Urinary bladder (tissue), 4 donors: Measurements from ENCODE around the gene PAX8. TPM values are rescaled to one million over a fixed set of nuclear protein-coding genes. Genes with fewer than 3 reads are reported as not detected.

Experiments used
- DNase-seq: peaks from one replicate; pipeline ENCODE4 v3.0.0-alpha.2; 2015; ENCODE audit errors: extremely low spot score
- H3K27ac ChIP-seq: one replicate; pipeline ENCODE4 v1.5.1; 2013; ENCODE audit warnings: low read depth, mild to moderate bottlenecking, moderate library complexity
- H3K36me3 ChIP-seq: one replicate; pipeline ENCODE4 v1.6.1; 2013; ENCODE audit warnings: mild to moderate bottlenecking, moderate library complexity; ENCODE audit not compliant: insufficient read depth
- H3K4me1 ChIP-seq: one replicate; pipeline ENCODE4 v1.6.1; 2013; ENCODE audit warnings: mild to moderate bottlenecking, moderate library complexity; ENCODE audit not compliant: insufficient read depth
- H3K4me3 ChIP-seq: one replicate; pipeline ENCODE4 v1.5.1; 2013; ENCODE audit warnings: low read depth, low read length
- WGBS: extraction: QIAGEN DNeasy Blood & Tissue Kit; methylation state at CpG from one replicate; pipeline ENCODE4 v1.1.7; 2013; 5-methylcytosine and 5-hydroxymethylcytosine counted together
- polyA plus RNA-seq: library from polyadenylated mRNA; stranded (reverse); fragments of 200-250 nt; gene quantifications from one replicate; pipeline ENCODE4 v1.2.3, GENCODE V29; 2013
- total RNA-seq: library from RNA; depleted of rRNA; stranded (reverse); fragments of >200 nt; gene quantifications from one replicate; pipeline ENCODE4 v1.2.3, GENCODE V29; 2014
- donor health status: healthy with polysubstance abuse.
- donor health status: healthy.

The PAX8 gene
- total and polyA plus RNA-seq, 2 donors = 0.19 to 0.26 TPM

DNA sequence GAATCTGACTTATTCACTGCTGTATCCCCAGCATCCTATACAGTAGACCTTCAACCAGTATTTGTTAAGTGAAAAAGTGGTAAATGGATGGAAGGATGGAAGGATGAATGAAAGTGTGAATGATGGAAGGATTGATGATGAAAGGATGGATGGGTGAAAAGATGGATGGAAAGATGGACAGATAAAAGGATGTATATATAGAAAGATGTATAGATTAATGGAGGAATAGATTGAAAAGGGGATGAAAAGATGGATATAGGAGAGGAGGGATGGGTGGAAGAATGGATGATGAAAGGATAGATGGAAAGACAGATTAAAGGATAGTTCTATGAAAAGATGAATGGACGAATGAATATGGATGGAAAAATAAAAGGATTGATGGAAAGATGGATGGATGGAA lies 54.9 kb downstream of the PAX8 start:
- 91% methylated on average over 1 of the region's 1 CpG for WGBS
- Histone ChIP-seq H3K4me3 (no peak overlapping the region), H3K36me3 (no peaks in the 10 kb centered on the region), H3K4me1 (peaks cover 1% of the 10 kb centered on the region), H3K27ac (no peak overlapping the region)
- DNase-seq = no peak

DNA sequence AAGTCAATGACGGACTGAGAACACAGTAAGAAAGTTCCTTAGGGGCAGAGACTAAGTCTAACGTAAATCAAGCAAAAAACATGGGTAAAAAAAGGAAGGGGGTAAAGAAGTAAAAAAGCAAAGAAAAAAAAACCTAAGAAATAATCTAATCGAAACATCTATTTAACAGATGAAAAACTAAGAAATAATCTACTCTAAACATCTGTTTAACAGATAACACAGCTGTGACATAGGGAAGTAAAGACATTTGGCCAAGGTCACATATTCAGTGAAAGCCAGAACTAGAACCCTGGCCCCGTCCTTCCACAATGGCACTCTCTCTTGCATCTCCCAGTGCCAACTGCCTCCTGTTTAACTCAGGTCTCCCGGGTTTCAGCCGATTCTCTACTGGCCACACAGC lies 56.9 kb downstream of the PAX8 start:
- whole genome bisulfite sequencing = 78% methylated on average over 6 of the region's 6 CpGs
- DNase-seq = no peak
- no peak overlapping the region for H3K27ac ChIP-seq
- no peak overlapping the region for H3K4me3 ChIP-seq
- H3K4me1 ChIP-seq = peaks cover 1% of the 10 kb centered on the region
- H3K36me3 ChIP-seq = no peaks in the 10 kb centered on the region

GRCh38 chr2:113220970-113221708 lies 57.6 kb downstream of the PAX8 start:
- no peaks in the 10 kb centered on the region for H3K36me3 ChIP-seq
- peaks cover 1% of the 10 kb centered on the region for H3K4me1 ChIP-seq
- DNase-seq = no peak
- no peak overlapping the region for H3K4me3 ChIP-seq
- H3K27ac ChIP-seq = no peak overlapping the region
- 85% methylated on average over 6 of the region's 6 CpGs for WGBS

DNA sequence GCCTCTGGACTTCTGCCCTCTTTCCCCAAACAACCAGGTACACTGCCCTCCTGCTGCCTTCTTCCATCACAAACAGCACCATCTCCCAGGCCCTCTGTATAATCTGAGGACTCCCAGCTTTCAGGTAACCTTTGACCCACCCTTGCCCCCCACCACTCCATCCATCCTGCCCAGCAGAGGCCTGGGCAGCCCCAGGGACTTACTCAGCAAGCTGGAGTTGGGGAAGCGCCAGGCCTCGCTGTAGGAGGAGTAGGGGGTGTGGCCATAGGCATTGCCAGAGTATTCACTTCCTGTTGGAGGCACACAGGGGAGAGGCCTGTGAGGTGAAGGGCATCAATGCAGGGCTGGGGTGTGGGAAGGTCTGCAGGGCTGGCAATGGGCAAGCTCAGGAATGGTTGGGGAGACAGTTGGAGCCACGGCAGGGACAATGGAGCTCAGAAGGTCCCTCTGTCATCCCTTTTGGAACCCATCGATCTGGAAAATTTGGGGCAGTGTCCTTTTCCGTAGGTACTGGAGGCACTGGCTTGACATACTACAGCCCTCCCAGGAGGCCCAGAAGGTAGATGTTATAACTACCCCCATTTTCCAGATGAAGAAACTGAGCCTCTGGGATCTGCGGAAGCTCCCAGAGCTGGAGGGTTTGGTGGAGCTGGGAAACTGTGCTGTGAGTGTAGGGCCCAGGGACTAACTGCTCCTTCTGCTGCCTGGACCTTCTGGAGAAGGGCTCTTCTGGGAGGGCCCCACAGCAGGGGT lies 58.7 kb downstream of the PAX8 start:
- H3K27ac ChIP-seq = no peak overlapping the region
- no peaks in the 10 kb centered on the region for H3K36me3 ChIP-seq
- DNase-seq = no peak
- 84% methylated on average over 6 of the region's 6 CpGs for WGBS
- H3K4me3 ChIP-seq = no peak overlapping the region
- H3K4me1 ChIP-seq = peaks cover 1% of the 10 kb centered on the region

- H3K27ac ChIP-seq = no peak overlapping the region
- H3K4me3 ChIP-seq = no peak overlapping the region
- DNase-seq = no peak
- H3K36me3 ChIP-seq = no peaks in the 10 kb centered on the region
- H3K4me1 ChIP-seq = peaks cover 1% of the 10 kb centered on the region
- 83% methylated on average over 5 of the region's 5 CpGs for WGBS
Observed at GRCh38 chr2:113219525-113219888, 59.2 kb downstream of the PAX8 start.

DNA sequence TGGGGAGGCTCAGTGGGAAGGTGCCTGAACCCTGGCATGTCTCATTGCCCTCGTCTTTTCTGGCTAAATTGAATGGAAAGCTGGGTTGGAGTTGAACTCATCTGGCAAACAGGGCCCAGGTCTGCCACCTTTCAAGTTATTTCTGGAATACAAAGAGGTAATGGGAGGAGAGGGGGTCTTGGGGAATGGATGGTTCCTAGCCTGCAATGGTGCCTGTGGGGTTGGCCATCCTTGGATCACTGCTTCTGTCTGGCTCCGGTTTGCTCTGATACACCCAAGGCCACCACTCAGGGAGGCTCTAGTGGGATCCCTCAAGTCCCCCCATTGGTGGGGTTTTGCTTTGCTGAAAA lies 59.7 kb downstream of the PAX8 start:
- Histone ChIP-seq H3K36me3 (no peaks in the 10 kb centered on the region), H3K4me1 (peaks cover 1% of the 10 kb centered on the region), H3K27ac (no peak overlapping the region), H3K4me3 (no peak overlapping the region)
- WGBS = 96% methylated on average over 2 of the region's 2 CpGs
- no peak for DNase-seq

DNA sequence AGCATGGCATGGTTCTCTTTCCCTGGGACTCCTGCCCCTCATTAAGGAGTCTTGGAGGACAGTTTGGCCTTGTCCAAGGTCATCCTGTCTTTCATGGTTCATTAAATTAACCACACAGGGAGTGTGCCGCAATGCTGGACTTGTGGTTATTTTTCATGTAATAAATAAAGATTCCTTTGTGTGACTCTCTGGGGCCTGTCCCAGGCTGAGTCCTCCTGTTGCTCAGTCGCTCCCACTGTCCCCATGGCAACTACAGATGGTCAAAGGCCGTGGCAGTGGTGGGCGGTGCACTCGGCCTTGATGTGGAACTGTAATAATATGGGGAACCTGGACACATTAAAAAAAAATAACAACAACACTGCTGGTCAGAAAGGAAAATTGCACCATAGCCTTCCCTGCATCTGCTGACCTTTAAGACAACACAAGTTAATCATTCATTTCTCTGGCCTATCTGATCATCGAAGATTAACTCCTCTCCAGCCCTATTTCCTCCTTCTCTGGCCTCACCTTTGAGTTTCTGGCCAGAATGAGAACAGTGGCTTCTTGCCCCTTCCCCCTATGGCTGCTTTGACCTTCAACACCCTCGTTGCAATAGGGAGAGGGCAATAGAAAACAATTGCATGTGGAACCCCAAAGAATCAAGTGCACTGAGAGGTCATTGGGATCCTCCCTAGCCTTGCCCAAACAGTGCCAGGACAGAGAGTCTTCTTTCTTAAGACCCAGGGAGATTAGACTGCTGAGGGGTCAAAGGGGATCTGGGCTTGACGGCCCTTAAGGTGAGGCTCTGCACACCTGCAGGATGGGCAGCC lies 60.2 kb downstream of the PAX8 start:
- DNase-seq = no peak
- Histone ChIP-seq H3K36me3 (no peaks in the 10 kb centered on the region), H3K27ac (no peak overlapping the region), H3K4me1 (peaks cover 1% of the 10 kb centered on the region), H3K4me3 (no peak overlapping the region)
- 79% methylated on average over 8 of the region's 8 CpGs for WGBS

- no peak overlapping the region for H3K27ac ChIP-seq
- H3K4me3 ChIP-seq = no peak overlapping the region
- H3K4me1 ChIP-seq = peaks cover 1% of the 10 kb centered on the region
- H3K36me3 ChIP-seq = no peaks in the 10 kb centered on the region
- 81% methylated on average over 15 of the region's 15 CpGs for WGBS
- DNase-seq = no peak
Observed at GRCh38 chr2:113217455-113218282, 61.1 kb downstream of the PAX8 start.

- Histone ChIP-seq H3K4me3 (no peak overlapping the region), H3K36me3 (no peaks in the 10 kb centered on the region), H3K27ac (no peak overlapping the region), H3K4me1 (peaks cover 1% of the 10 kb centered on the region)
- DNase-seq = no peak
- 71% methylated on average over 6 of the region's 6 CpGs for WGBS
Observed at GRCh38 chr2:113216891-113217454, 61.7 kb downstream of the PAX8 start.

GRCh38 chr2:113216321-113216720 lies 62.4 kb downstream of the PAX8 start:
- Histone ChIP-seq H3K4me1 (peaks cover 1% of the 10 kb centered on the region), H3K36me3 (no peaks in the 10 kb centered on the region), H3K4me3 (no peak overlapping the region), H3K27ac (no peak overlapping the region)
- WGBS = 95% methylated on average over 2 of the region's 2 CpGs
- no peak for DNase-seq

DNA sequence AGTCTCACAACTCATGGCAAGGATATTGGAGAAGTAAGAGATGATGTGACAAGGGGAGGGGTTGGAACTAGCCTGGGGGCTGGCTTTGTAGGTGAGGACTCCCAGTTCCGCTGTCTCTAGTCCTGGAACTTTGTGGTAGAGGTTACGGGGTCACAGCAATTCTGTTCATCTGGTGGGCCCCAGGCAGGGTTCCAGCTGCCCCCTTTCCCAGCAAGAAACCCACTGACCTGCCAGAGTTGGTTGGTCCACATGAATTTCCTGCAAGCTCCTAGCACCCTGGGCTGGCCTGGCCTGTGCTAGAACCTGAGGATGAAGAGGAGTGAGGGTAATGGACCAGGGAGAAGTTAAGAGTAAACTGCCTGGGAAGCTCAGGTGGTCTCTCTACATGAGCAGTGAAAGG lies 63.7 kb downstream of the PAX8 start:
- H3K4me3 ChIP-seq = no peak overlapping the region
- no peak overlapping the region for H3K27ac ChIP-seq
- DNase-seq = no peak
- WGBS = 95% methylated on average over 2 of the region's 2 CpGs
- H3K36me3 ChIP-seq = no peaks in the 10 kb centered on the region
- no peaks in the 10 kb centered on the region for H3K4me1 ChIP-seq

DNA sequence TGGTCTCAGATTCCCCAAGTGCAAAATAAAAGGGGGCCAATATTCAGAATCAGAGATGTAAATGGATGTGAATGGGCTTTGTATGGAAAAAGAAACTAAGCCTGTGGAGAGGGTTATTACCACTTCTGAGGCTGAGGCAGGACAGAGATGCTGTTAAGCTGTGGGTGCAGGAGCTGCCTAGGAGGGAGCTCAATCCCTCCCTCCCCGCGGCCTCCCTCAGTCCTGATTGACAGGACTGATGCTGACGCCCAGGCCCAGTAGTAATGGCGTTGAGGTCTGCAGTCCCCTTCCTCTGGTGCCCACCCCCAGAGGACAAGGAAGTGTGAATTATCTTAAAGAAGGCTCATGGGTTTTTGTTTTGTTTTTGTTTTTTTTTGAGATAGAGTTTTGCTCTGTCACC lies 64.6 kb downstream of the PAX8 start:
- no peaks in the 10 kb centered on the region for H3K36me3 ChIP-seq
- no peak for DNase-seq
- H3K4me1 ChIP-seq = no peaks in the 10 kb centered on the region
- H3K27ac ChIP-seq = no peak overlapping the region
- 89% methylated on average over 4 of the region's 4 CpGs for WGBS
- no peak overlapping the region for H3K4me3 ChIP-seq
